NCI-H226 (cell line): ENCODE results near the gene HPRT1.

Experiments
- DNase-seq: peaks from one replicate; pipeline ENCODE4 v3.0.0-alpha.2; 2015

The HPRT1 gene

GRCh38 chrX:134544513-134545151, 84.7 kb downstream of the HPRT1 start:
- no peak for DNase-seq

- no peak for DNase-seq
Observed at GRCh38 chrX:134545510-134545909, 85.5 kb downstream of the HPRT1 start.

GRCh38 chrX:134546187-134546586, 86.2 kb downstream of the HPRT1 start:
- DNase-seq, result no peak

DNA sequence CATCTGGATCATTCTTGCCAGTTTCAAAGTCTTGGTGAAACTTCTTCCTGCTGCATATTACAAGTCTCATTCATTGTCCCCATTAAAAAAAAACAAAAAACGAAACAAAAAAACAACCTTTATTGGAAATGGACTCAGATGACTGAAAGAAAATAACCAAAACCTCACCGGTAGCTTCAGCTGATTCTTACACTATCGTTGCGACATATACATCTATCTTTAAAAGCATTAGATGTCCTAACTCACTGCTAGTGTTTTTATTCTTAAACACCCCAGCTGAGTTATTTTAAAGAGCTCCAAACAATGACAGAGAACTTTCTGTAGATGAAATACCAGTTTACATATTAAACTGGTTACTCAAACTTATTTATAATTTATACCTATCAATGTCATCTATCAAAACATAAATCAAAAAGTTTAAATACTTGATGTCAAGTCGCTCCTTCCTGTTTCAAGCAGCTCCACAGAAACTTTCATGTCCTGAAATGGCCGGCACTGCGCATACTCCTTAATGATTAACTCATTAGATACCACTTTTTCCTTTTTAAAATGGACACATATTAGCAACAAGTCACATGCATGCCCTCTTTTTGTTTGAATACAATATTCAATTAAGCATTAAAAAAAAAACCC, 87.2 kb downstream of the HPRT1 start:
- no peak for DNase-seq

GRCh38 chrX:134548257-134549201, 88.6 kb downstream of the HPRT1 start:
- no peak for DNase-seq
